GM23338 (cell line): ENCODE measurements around the gene HOXB3. TPM values are rescaled to one million over a fixed set of nuclear protein-coding genes. Genes with fewer than 3 reads are reported as not detected.
A peak's percentile ranks its signal among the peaks of the same experiment; 100 is the strongest.

Experiments used
- ATAC-seq: fragments of 200-7000 bp; cut with Tn5 transposase; 3 replicates; pipeline ENCODE4 v1.9.1; 2020
- DNase-seq: peaks from one replicate; pipeline ENCODE4 v3.0.0-alpha.2; 2015; ENCODE audit warnings: low spot score
- H2AFZ ChIP-seq: fragments of 200-600 bp; sonication (generic); 2 replicates; pipeline ENCODE4 v1.8.0; 2016; ENCODE audit warnings: antibody characterized with exemption, mild to moderate bottlenecking, moderate library complexity
- H3F3A ChIP-seq: fragments of 200-600 bp; sonication (generic); replicated peaks from 2 replicates; pipeline ENCODE4 v1.8.0; 2017; ENCODE audit warnings: antibody characterized with exemption, mixed run types, low read depth
- H3K27ac ChIP-seq: fragments of 200-600 bp; sonication (generic); 2 replicates; pipeline ENCODE4 v1.6.1; 2016; ENCODE audit warnings: low read depth
- H3K27me3 ChIP-seq: fragments of 200-600 bp; sonication (generic); 2 replicates; pipeline ENCODE4 v1.8.0; 2016; ENCODE audit warnings: mild to moderate bottlenecking, mixed run types, moderate library complexity; ENCODE audit not compliant: insufficient read depth
- H3K36me3 ChIP-seq: fragments of 200-600 bp; sonication (generic); 2 replicates; pipeline ENCODE4 v1.8.0; 2016; ENCODE audit warnings: mild to moderate bottlenecking; ENCODE audit not compliant: insufficient read depth
- H3K4me1 ChIP-seq: fragments of 200-600 bp; sonication (generic); 2 replicates; pipeline ENCODE4 v1.8.0; 2016; ENCODE audit warnings: mild to moderate bottlenecking, moderate library complexity; ENCODE audit not compliant: insufficient read depth
- H3K4me2 ChIP-seq: fragments of 200-600 bp; sonication (generic); 2 replicates; pipeline ENCODE4 v1.7.1; 2017; ENCODE audit warnings: mixed run types
- H3K4me3 ChIP-seq: fragments of 200-600 bp; sonication (generic); 2 replicates; pipeline ENCODE4 v1.6.1; 2016; ENCODE audit warnings: mixed run types
- H3K79me2 ChIP-seq: fragments of 200-600 bp; sonication (generic); replicated peaks from 2 replicates; pipeline ENCODE4 v1.8.0; 2017; ENCODE audit warnings: mild to moderate bottlenecking; ENCODE audit not compliant: insufficient read depth
- H3K9me2 ChIP-seq: fragments of 200-600 bp; sonication (generic); 2 replicates; pipeline ENCODE4 v1.8.0; 2017; ENCODE audit not compliant: insufficient read depth
- H4K20me1 ChIP-seq: fragments of 200-600 bp; sonication (generic); replicated peaks from 2 replicates; pipeline ENCODE4 v1.8.0; 2017; ENCODE audit warnings: mild to moderate bottlenecking; ENCODE audit not compliant: insufficient read depth
- H3K27ac Mint-ChIP-seq: 2 replicates; pipeline ENCODE4 v1.8.0; 2020; ENCODE audit warnings: inconsistent platforms, mild to moderate bottlenecking, moderate library complexity, mixed read lengths
- H3K27me3 Mint-ChIP-seq: 3 replicates; pipeline ENCODE4 v1.8.0; 2022; ENCODE audit warnings: low read depth, mild to moderate bottlenecking, moderate library complexity, mixed read lengths, inconsistent platforms; ENCODE audit not compliant: insufficient read depth, poor library complexity
- H3K36me3 Mint-ChIP-seq: 3 replicates; pipeline ENCODE4 v1.8.0; 2021; ENCODE audit warnings: low read depth, mild to moderate bottlenecking, inconsistent platforms, moderate library complexity, mixed read lengths
- H3K4me1 Mint-ChIP-seq: 3 replicates; pipeline ENCODE4 v1.8.0; 2020; ENCODE audit warnings: mild to moderate bottlenecking, inconsistent platforms, mixed read lengths
- H3K4me3 Mint-ChIP-seq: 3 replicates; pipeline ENCODE4 v1.8.0; 2021; ENCODE audit warnings: moderate library complexity, mild to moderate bottlenecking, inconsistent platforms, mixed read lengths
- H3K9me3 Mint-ChIP-seq: 3 replicates; pipeline ENCODE4 v1.8.0; 2020; ENCODE audit warnings: moderate library complexity, mild to moderate bottlenecking, inconsistent platforms, mixed read lengths
- CREB1 ChIP-seq: fragments of 250-450 bp; sonication (Bioruptor Pico); IDR thresholded peaks from 2 replicates; pipeline ENCODE4 v1.5.0; 2020; ENCODE audit warnings: low read depth, mild to moderate bottlenecking, moderate library complexity
- CTCF ChIP-seq, 2 experiments: fragments of 200-600 bp in 1 of 2; sonication (generic) in 1 of 2; conservative IDR thresholded peaks; 2 replicates each; pipeline versions ENCODE4 v1.5.1 to v1.6.1; 2016 to 2017; ENCODE audit warnings: antibody characterized with exemption in 2 of 2, low read depth in 2 of 2, mild to moderate bottlenecking in 2 of 2, moderate library complexity in 1 of 2
- EZH2 ChIP-seq: fragments of 200-600 bp; sonication (generic); IDR thresholded peaks from one replicate; pipeline ENCODE4 v1.8.0; 2017; ENCODE audit warnings: antibody characterized with exemption, mild to moderate bottlenecking, low read depth; ENCODE audit not compliant: unreplicated experiment
- EZH2phosphoT487 ChIP-seq: fragments of 200-600 bp; sonication (generic); IDR thresholded peaks from one replicate; pipeline ENCODE4 v1.8.1; 2018; ENCODE audit warnings: antibody characterized with exemption; ENCODE audit not compliant: unreplicated experiment
- JUNB ChIP-seq: IDR thresholded peaks from one replicate; pipeline ENCODE4 v1.6.1; 2016; ENCODE audit warnings: antibody characterized with exemption; ENCODE audit not compliant: unreplicated experiment
- POLR2AphosphoS5 ChIP-seq: IDR thresholded peaks from 2 replicates; pipeline ENCODE4 v1.6.1; 2016; ENCODE audit warnings: antibody characterized with exemption, low read depth
- STAT1 ChIP-seq: IDR thresholded peaks from one replicate; pipeline ENCODE4 v1.6.1; 2016; ENCODE audit warnings: antibody characterized with exemption; ENCODE audit not compliant: unreplicated experiment
- ZNF114 ChIP-seq: fragments of 250-450 bp; sonication (Bioruptor Pico); IDR thresholded peaks from 2 replicates; pipeline ENCODE4 v1.5.0; 2020; ENCODE audit warnings: mild to moderate bottlenecking, moderate library complexity
- ZNF462 ChIP-seq: fragments of 250-450 bp; sonication (Bioruptor Pico); IDR thresholded peaks from 2 replicates; pipeline ENCODE4 v1.5.0; 2020; ENCODE audit warnings: mild to moderate bottlenecking, moderate library complexity
- polyA plus RNA-seq: library from polyadenylated mRNA; unstranded; fragments of >200 nt; fragmentation: Nextera tagmentation; extraction: Ambion mirVana; gene quantifications from 2 replicates; pipeline ENCODE4 v1.2.1, GENCODE V29; 2016
- total RNA-seq: library from RNA; depleted of rRNA; stranded (reverse); fragments of >200 nt; shearing (Covaris generic); gene quantifications from 2 replicates; pipeline ENCODE4 v1.2.3, GENCODE V29; 2014

HOXB3 gene
- total and polyA plus RNA-seq, 2 experiments from 2014 or later, result 0.17 TPM; not detected in 1

GRCh38 chr17:48554412-48555257 is 35.4 kb downstream of the HOXB3 start:
- peaks cover 36% of the 10 kb centered on the region for H3K4me1 Mint-ChIP-seq
- H3K4me3 Mint-ChIP-seq, result peak overlapping the region; percentile 44; the same call in 1 of the 3 replicates
- Histone ChIP-seq H3K9me2 (no peaks in the 10 kb centered on the region), H3K79me2 (no peaks in the 10 kb centered on the region), H2AFZ (no peak overlapping the region), H3K36me3 (no peaks in the 10 kb centered on the region), H3K4me1 (peaks cover 58% of the 10 kb centered on the region), H3K27ac (no peak overlapping the region), H3K27me3 (peaks cover 100% of the 10 kb centered on the region), H3K4me3 (peak overlapping the region; percentile 39), H4K20me1 (peaks cover 46% of the 10 kb centered on the region), H3K4me2 (peak overlapping the region; percentile 71), H3F3A (peaks cover 43% of the 10 kb centered on the region)
- no peaks in the 10 kb centered on the region; the same call in 2 of the 3 replicates for H3K9me3 Mint-ChIP-seq
- ATAC-seq (no peak), DNase-seq (peak; percentile 40)
- no peaks in the 10 kb centered on the region for H3K36me3 Mint-ChIP-seq
- no peak overlapping the region for H3K27ac Mint-ChIP-seq
- TF ChIP-seq EZH2phosphoT487 (peak; percentile 39), EZH2 (peak; percentile 94), STAT1 (no peak)
- peaks cover 99% of the 10 kb centered on the region for H3K27me3 Mint-ChIP-seq

GRCh38 chr17:48553826-48554225 is 36.2 kb downstream of the HOXB3 start:
- Histone ChIP-seq H3K36me3 (no peaks in the 10 kb centered on the region), H3K27ac (no peak overlapping the region), H2AFZ (no peak overlapping the region), H4K20me1 (peaks cover 38% of the 10 kb centered on the region), H3K4me1 (peaks cover 58% of the 10 kb centered on the region), H3K27me3 (peaks cover 100% of the 10 kb centered on the region), H3K9me2 (no peaks in the 10 kb centered on the region), H3F3A (peaks cover 35% of the 10 kb centered on the region), H3K79me2 (no peaks in the 10 kb centered on the region), H3K4me3 (no peak overlapping the region), H3K4me2 (no peak overlapping the region; the same call in 1 of the 2 replicates)
- Mint-ChIP-seq H3K9me3 (no peaks in the 10 kb centered on the region; the same call in 2 of the 3 replicates), H3K4me3 (no peak overlapping the region), H3K27me3 (peaks cover 99% of the 10 kb centered on the region), H3K27ac (no peak overlapping the region), H3K4me1 (peaks cover 33% of the 10 kb centered on the region), H3K36me3 (no peaks in the 10 kb centered on the region)
- no peak for ATAC-seq
- TF ChIP-seq ZNF462 (CRISPR knock-in tag) (no peak), CTCF (conservative IDR thresholded peaks at IDR 0.05; ENCODE audit: low read depth in 2 of 2) (no peak), JUNB (no peak), CREB1 (CRISPR knock-in tag) (no peak), ZNF114 (no peak), POLR2AphosphoS5 (no peak), EZH2 (peak; percentile 84)
- no peak for DNase-seq
